Kidney epithelial cell (primary cell): ENCODE measurements around the gene OPRD1. TPM values are rescaled to one million over a fixed set of nuclear protein-coding genes. Genes with fewer than 3 reads are reported as not detected.
A peak's percentile ranks its signal among the peaks of the same experiment; 100 is the strongest.

Source experiments
- DNase-seq: peaks from one replicate; pipeline ENCODE4 v3.0.0-alpha.2; 2010; ENCODE audit warnings: low read depth
- H3K27me3 ChIP-seq: 2 replicates; pipeline ENCODE4 v1.6.0; 2011; ENCODE audit warnings: low read length; ENCODE audit not compliant: control insufficient read depth, insufficient read depth
- H3K36me3 ChIP-seq: 2 replicates; pipeline ENCODE4 v1.5.1; 2011; ENCODE audit warnings: low read length; ENCODE audit not compliant: control insufficient read depth, insufficient read depth
- H3K4me3 ChIP-seq: 2 replicates; pipeline ENCODE4 v1.5.1; 2011; ENCODE audit warnings: low read depth, mild to moderate bottlenecking, control low read depth, low read length
- CTCF ChIP-seq: IDR thresholded peaks from 2 replicates; pipeline ENCODE4 v1.5.1; 2011; ENCODE audit warnings: mild to moderate bottlenecking, moderate library complexity, low read length, control low read depth, inconsistent platforms; ENCODE audit not compliant: insufficient read depth, poor library complexity, severe bottlenecking
- total RNA-seq: library from RNA; depleted of rRNA; stranded (reverse); fragments of >200 nt; gene quantifications from 2 replicates; pipeline ENCODE4 v1.2.3, GENCODE V29; 2015

OPRD1 gene
- total RNA-seq, 1 donor from 2014 or later, result 0.21 TPM

GRCh38 chr1:28878796-28879195, 66.8 kb downstream of the OPRD1 start:
- no peak for DNase-seq
- Histone ChIP-seq H3K27me3 (peaks cover 3% of the 10 kb centered on the region), H3K4me3 (no peak overlapping the region), H3K36me3 (no peaks in the 10 kb centered on the region)
- TF ChIP-seq CTCF, result no peak

- DNase-seq, result peak; percentile 49
- TF ChIP-seq CTCF, result peak; percentile 96
These were observed 70.1 kb downstream of the OPRD1 start for GRCh38 chr1:28882009-28882628.

GRCh38 chr1:28883242-28883616, 71.3 kb downstream of the OPRD1 start:
- no peak overlapping the region for H3K4me3 ChIP-seq
- H3K36me3 ChIP-seq, result no peaks in the 10 kb centered on the region
- TF ChIP-seq CTCF, result no peak
- peaks cover 3% of the 10 kb centered on the region for H3K27me3 ChIP-seq
- no peak for DNase-seq

More at GRCh38 chr1:28882009-28882628, 70.1 kb downstream of the OPRD1 start:
- no peak overlapping the region for H3K4me3 ChIP-seq
- H3K27me3 ChIP-seq, result peaks cover 3% of the 10 kb centered on the region
- H3K36me3 ChIP-seq, result no peaks in the 10 kb centered on the region

- DNase-seq, result no peak
These were observed 73.5 kb downstream of the OPRD1 start for GRCh38 chr1:28885472-28885877.

GRCh38 chr1:28885977-28886730, 74.2 kb downstream of the OPRD1 start:
- Histone ChIP-seq H3K36me3 (no peaks in the 10 kb centered on the region), H3K27me3 (no peaks in the 10 kb centered on the region), H3K4me3 (no peak overlapping the region)
- no peak for TF ChIP-seq CTCF
- DNase-seq, result no peak

More at GRCh38 chr1:28885472-28885877, 73.5 kb downstream of the OPRD1 start:
- H3K4me3 ChIP-seq, result no peak overlapping the region
- H3K36me3 ChIP-seq, result no peaks in the 10 kb centered on the region
- TF ChIP-seq CTCF, result no peak
- no peaks in the 10 kb centered on the region for H3K27me3 ChIP-seq
